GM19328 (cell line): ENCODE data around the gene COL5A1.

Experiments used
- ATAC-seq: cut with Tn5 transposase; IDR thresholded peaks from one replicate; pipeline ENCODE4 v1.9.1; 2021; ENCODE audit warnings: mild to moderate bottlenecking, moderate library complexity; ENCODE audit not compliant: unreplicated experiment

The COL5A1 gene

DNA sequence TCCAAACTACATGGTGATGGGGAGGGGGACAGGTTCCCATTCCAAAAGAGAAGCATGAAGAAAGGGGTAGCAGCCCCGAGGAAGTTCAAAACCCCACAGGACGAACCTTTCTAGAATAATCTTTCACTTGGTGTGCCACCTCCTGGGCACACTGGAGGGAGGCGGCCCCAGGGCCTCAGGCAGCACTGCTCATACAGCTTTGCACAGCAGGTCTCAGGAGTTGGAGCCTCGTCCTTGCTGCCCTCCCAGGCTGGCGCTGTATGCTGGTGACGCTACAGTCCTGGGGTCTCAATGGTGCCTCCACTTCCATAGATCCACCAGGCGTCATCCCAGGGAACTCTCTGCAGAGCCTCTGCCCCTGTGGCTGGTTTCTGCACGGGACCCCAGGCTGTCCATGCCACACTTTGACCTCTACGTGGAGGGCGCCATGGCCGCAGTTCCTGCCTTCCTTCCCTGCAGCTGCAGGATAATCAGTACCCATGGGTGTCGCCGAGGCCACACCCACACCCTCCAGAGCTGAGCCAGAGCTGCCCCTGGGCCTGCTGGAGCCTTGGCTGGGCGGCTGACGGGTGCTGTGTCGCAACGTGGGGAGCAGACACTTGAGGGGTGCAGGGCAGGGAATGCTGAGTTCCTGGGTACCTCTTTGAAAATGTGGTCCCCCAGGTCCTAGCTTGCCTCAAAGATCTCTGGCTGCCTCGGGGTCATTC is 95.3 kb downstream of the COL5A1 start:
- no peak for ATAC-seq

- no peak for ATAC-seq
These were observed 96.4 kb downstream of the COL5A1 start for GRCh38 chr9:134737842-134738580.

DNA sequence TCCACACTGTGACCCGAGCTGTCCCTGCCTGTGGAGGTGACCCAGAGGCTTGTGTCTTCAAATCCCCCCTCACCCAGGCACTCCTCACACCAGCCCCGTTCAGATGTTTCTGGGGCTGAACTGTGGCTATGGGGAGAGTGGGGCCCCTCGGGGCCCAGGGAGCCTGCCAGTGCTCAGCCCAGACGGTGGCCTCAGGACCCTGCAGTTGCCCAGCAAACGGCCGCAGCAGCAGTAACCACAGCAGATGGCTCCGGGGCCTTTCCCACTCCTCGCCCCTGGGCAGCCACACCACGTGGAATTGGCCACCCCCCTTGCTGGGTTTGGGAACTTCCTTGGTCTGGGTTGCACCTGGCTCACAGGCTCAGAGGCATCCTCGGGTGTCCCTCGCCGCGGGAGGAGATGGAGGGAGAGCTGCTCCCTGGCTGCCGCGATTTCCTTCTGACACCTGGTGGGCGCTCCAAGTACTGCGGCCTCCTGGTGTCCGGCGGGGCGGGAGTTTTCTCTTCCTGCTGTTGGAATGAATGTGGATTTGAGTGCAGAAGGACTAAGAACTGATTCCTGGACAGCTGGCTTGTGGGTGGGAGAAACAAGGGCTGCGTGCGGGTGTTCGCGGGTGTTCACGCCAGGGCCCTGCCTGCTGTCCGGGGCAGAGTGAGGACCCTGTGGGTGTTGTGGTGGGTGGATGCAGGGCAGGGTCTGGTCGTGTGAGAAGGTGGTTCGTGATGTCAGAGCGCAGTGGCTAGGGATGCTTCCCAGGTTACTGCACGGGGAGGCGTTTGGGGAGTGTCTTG is 97.5 kb downstream of the COL5A1 start:
- ATAC-seq: no peak

- no peak for ATAC-seq
These were observed 98.0 kb downstream of the COL5A1 start for GRCh38 chr9:134739660-134739968.

- ATAC-seq: no peak
These were observed 98.5 kb downstream of the COL5A1 start for GRCh38 chr9:134740071-134740470.

DNA sequence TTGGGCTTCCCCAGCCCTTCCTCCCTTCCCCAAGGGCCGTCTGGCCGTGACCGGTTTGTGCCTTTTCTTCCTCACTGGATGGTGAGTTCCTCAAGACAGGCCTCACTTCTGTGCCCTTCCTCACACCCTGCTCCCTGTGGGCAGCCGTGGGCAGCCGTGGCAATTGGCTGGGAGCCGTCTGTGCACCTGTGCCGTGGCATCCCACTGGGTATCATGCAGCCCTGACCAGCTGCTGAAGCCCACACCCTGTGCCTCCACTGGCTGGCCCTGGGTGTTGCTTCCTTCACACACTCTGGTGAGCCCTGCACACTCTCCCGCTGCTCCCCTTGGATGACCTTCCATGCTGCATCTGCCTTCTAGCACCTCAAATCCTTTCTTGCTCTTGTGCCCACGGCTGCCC is 100.2 kb downstream of the COL5A1 start:
- ATAC-seq: no peak

GRCh38 chr9:134742822-134743535 is 101.4 kb downstream of the COL5A1 start:
- no peak for ATAC-seq

GRCh38 chr9:134743853-134744252 is 102.2 kb downstream of the COL5A1 start:
- no peak for ATAC-seq

GRCh38 chr9:134744385-134745295 is 103.0 kb downstream of the COL5A1 start:
- no peak for ATAC-seq

- ATAC-seq: no peak
These were observed 106.4 kb downstream of the COL5A1 start for GRCh38 chr9:134747951-134748489.

GRCh38 chr9:134748591-134748990 is 107.0 kb downstream of the COL5A1 start:
- no peak for ATAC-seq

- no peak for ATAC-seq
These were observed 109.0 kb downstream of the COL5A1 start for GRCh38 chr9:134750450-134751155.

- ATAC-seq: no peak
These were observed 110.0 kb downstream of the COL5A1 start for GRCh38 chr9:134751622-134752021.

GRCh38 chr9:134752471-134753168 is 111.0 kb downstream of the COL5A1 start:
- ATAC-seq: no peak

GRCh38 chr9:134753191-134753590 is 111.6 kb downstream of the COL5A1 start:
- no peak for ATAC-seq

- ATAC-seq: no peak
These were observed 113.8 kb downstream of the COL5A1 start for GRCh38 chr9:134755221-134755907.

- ATAC-seq: no peak
These were observed 114.5 kb downstream of the COL5A1 start for GRCh38 chr9:134756098-134756497.
